ENCODE results near the gene RAPGEF4. TPM values are rescaled to one million over a fixed set of nuclear protein-coding genes. Genes with fewer than 3 reads are reported as not detected.

Gene RAPGEF4
- total RNA-seq, 1 experiment from 2014 or later, result 0.59 TPM

DNA sequence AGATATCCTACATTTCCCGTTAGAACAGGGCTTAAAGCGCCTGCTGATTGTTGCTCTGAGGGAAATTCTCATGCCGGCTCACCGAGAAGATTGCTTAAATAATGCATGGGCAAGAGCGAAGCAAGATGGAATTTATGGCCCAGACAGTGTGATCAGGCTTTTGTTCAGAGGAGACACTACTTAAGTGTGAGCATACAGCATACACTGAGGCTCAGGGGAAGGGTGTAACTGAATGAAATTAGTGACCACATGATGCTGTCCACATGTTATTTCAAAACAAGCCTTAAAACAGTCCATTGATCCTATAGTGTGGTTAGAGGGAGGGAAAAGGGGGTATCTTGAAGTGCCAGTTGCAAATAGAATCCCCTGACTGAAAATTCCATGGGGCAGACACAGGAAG is 125.5 kb downstream of the RAPGEF4 start:
- POLR2A ChIA-PET, result no interaction called here
- no peak overlapping the region for H2AFZ ChIP-seq (ENCODE audit: low read depth, low read length, poor library complexity, severe bottlenecking)
- intact Hi-C loops (cut with micrococcal nuclease), result no loop called here
- TF ChIP-seq YY1 (IDR thresholded peaks at IDR 0.05; ENCODE audit: extremely low read depth, insufficient replicate concordance, low read depth, low read length), result no peak
- no peak for TF ChIP-seq CEBPB (IDR thresholded peaks at IDR 0.05; ENCODE audit: low read depth)
- no peak for TF ChIP-seq ZFX (IDR thresholded peaks at IDR 0.05)
- TF ChIP-seq, protein P1, sequence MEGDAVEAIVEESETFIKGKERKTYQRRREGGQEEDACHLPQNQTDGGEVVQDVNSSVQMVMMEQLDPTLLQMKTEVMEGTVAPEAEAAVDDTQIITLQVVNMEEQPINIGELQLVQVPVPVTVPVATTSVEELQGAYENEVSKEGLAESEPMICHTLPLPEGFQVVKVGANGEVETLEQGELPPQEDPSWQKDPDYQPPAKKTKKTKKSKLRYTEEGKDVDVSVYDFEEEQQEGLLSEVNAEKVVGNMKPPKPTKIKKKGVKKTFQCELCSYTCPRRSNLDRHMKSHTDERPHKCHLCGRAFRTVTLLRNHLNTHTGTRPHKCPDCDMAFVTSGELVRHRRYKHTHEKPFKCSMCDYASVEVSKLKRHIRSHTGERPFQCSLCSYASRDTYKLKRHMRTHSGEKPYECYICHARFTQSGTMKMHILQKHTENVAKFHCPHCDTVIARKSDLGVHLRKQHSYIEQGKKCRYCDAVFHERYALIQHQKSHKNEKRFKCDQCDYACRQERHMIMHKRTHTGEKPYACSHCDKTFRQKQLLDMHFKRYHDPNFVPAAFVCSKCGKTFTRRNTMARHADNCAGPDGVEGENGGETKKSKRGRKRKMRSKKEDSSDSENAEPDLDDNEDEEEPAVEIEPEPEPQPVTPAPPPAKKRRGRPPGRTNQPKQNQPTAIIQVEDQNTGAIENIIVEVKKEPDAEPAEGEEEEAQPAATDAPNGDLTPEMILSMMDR (IDR thresholded peaks at IDR 0.05 in 2 of 3, conservative IDR thresholded peaks at IDR 0.05 in 1 of 3; ENCODE audit: borderline replicate concordance in 1 of 3, insufficient read depth in 1 of 3, low read depth in 2 of 3, low read length in 2 of 3), result no peak
- TF ChIP-seq EGR1 (IDR thresholded peaks at IDR 0.05; ENCODE audit: low read depth), result no peak
- TF ChIP-seq, protein P2, sequence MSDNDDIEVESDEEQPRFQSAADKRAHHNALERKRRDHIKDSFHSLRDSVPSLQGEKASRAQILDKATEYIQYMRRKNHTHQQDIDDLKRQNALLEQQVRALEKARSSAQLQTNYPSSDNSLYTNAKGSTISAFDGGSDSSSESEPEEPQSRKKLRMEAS (IDR thresholded peaks at IDR 0.05), result no peak
- TF ChIP-seq RAD21 (IDR thresholded peaks at IDR 0.05; ENCODE audit: low read depth), result no peak
- no peak for TF ChIP-seq EZH2phosphoT487 (IDR thresholded peaks at IDR 0.05; ENCODE audit: borderline replicate concordance)
- TF ChIP-seq SRF (IDR thresholded peaks at IDR 0.05; ENCODE audit: low read depth), result no peak
- no peak for TF ChIP-seq EZH2 (IDR thresholded peaks at IDR 0.05)
- TF ChIP-seq, protein P3, sequence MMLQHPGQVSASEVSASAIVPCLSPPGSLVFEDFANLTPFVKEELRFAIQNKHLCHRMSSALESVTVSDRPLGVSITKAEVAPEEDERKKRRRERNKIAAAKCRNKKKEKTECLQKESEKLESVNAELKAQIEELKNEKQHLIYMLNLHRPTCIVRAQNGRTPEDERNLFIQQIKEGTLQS (IDR thresholded peaks at IDR 0.05), result no peak
- TF ChIP-seq, protein P4, sequence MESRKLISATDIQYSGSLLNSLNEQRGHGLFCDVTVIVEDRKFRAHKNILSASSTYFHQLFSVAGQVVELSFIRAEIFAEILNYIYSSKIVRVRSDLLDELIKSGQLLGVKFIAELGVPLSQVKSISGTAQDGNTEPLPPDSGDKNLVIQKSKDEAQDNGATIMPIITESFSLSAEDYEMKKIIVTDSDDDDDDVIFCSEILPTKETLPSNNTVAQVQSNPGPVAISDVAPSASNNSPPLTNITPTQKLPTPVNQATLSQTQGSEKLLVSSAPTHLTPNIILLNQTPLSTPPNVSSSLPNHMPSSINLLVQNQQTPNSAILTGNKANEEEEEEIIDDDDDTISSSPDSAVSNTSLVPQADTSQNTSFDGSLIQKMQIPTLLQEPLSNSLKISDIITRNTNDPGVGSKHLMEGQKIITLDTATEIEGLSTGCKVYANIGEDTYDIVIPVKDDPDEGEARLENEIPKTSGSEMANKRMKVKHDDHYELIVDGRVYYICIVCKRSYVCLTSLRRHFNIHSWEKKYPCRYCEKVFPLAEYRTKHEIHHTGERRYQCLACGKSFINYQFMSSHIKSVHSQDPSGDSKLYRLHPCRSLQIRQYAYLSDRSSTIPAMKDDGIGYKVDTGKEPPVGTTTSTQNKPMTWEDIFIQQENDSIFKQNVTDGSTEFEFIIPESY (IDR thresholded peaks at IDR 0.05; ENCODE audit: extremely low read depth, insufficient replicate concordance, low read length), result no peak
- TF ChIP-seq, protein P5, sequence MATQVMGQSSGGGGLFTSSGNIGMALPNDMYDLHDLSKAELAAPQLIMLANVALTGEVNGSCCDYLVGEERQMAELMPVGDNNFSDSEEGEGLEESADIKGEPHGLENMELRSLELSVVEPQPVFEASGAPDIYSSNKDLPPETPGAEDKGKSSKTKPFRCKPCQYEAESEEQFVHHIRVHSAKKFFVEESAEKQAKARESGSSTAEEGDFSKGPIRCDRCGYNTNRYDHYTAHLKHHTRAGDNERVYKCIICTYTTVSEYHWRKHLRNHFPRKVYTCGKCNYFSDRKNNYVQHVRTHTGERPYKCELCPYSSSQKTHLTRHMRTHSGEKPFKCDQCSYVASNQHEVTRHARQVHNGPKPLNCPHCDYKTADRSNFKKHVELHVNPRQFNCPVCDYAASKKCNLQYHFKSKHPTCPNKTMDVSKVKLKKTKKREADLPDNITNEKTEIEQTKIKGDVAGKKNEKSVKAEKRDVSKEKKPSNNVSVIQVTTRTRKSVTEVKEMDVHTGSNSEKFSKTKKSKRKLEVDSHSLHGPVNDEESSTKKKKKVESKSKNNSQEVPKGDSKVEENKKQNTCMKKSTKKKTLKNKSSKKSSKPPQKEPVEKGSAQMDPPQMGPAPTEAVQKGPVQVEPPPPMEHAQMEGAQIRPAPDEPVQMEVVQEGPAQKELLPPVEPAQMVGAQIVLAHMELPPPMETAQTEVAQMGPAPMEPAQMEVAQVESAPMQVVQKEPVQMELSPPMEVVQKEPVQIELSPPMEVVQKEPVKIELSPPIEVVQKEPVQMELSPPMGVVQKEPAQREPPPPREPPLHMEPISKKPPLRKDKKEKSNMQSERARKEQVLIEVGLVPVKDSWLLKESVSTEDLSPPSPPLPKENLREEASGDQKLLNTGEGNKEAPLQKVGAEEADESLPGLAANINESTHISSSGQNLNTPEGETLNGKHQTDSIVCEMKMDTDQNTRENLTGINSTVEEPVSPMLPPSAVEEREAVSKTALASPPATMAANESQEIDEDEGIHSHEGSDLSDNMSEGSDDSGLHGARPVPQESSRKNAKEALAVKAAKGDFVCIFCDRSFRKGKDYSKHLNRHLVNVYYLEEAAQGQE (IDR thresholded peaks at IDR 0.05; ENCODE audit: low read depth), result no peak
- no peak for TF ChIP-seq JUND (IDR thresholded peaks at IDR 0.05)
- TF ChIP-seq ZNF274 (IDR thresholded peaks at IDR 0.05; ENCODE audit: low read depth, low read length), result no peak
- TF ChIP-seq FOSL1 (IDR thresholded peaks at IDR 0.05; ENCODE audit: low read depth), result no peak
- no peaks in the 10 kb centered on the region for H3K4me1 ChIP-seq (ENCODE audit: control insufficient read depth in 1 of 2, insufficient read depth in 2 of 2, low read length in 2 of 2)
- no peaks in the 10 kb centered on the region for H3K79me2 ChIP-seq (ENCODE audit: insufficient read depth, low read length)
- no peak overlapping the region for H3K4me2 ChIP-seq (ENCODE audit: low read length)
- no peaks in the 10 kb centered on the region for H3K9me3 ChIP-seq (ENCODE audit: control insufficient read depth in 1 of 2, insufficient read depth in 1 of 2, low read depth in 1 of 2, low read length in 2 of 2)
- H3K4me3 ChIP-seq (replicated peaks in 1 of 2; ENCODE audit: low read depth in 1 of 2, low read length in 2 of 2), result no peak overlapping the region
- no TSS peak for BruUV-seq (replicated peaks)
- ATAC-seq, result no peak
- no peak overlapping the region for H3K9ac ChIP-seq (ENCODE audit: low read length)
- no peaks in the 10 kb centered on the region for H3K27me3 ChIP-seq (ENCODE audit: insufficient read depth, low read length)
- H3K9me2 ChIP-seq (ENCODE audit: insufficient read depth), result no peaks in the 10 kb centered on the region
- RAD21 ChIA-PET (ENCODE audit: low non-redundant PET in 1 of 2, low total read pairs in 2 of 2, uncharacterized antibody in 2 of 2, unreplicated experiment in 2 of 2), result no interaction called here
- no peak overlapping the region for H3K27ac ChIP-seq (ENCODE audit: low read depth, low read length)
- CTCF ChIA-PET, result no interaction called here
- H3K36me3 ChIP-seq (ENCODE audit: control insufficient read depth in 1 of 2, insufficient read depth in 2 of 2, low read length in 2 of 2), result no peaks in the 10 kb centered on the region
- H4K20me1 ChIP-seq (ENCODE audit: insufficient read depth), result no peaks in the 10 kb centered on the region
- no peak for DNase-seq (ENCODE audit: low read depth, low spot score)
